Measurements from ENCODE around the gene IER2.

DNA sequence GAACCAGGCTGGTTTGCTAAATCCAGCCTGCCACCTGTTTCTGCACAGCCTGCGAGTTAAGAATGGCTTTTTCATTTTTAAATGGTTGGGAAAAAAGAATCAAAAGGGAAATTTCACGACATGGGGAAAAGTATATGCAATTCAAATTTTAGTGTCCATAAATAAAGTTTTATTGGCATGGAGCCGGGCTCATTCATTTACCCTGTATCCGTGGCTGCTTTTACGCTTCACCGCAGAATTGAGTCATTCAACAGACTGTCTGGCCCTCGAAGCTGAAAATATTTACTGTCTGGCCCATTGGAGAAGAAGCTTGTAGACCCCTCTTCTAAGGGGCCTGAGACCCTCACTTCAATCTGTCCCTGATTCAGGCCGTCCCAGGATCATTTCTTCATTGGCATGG lies 26.1 kb downstream of the IER2 start:
- no peak for TF ChIP-seq POLR2A (IDR thresholded peaks at IDR 0.05; ENCODE audit: low read depth, low read length)
- no peak for TF ChIP-seq POLR2AphosphoS5 (IDR thresholded peaks at IDR 0.05; ENCODE audit: low read depth, low read length)

Measured in GM12892 (cell line).